ENCODE results near the gene GTF3C2. TPM values are rescaled to one million over a fixed set of nuclear protein-coding genes. Genes with fewer than 3 reads are reported as not detected.

The GTF3C2 gene
- total RNA-seq, 1 experiment from 2014 or later: 109 TPM

GRCh38 chr2:27380626-27381545 lies 24.3 kb upstream of the GTF3C2 start, which contains the start of gene ZNF513:
ZNF513 (minus strand) TSS chr2:27380734; CDS start chr2:27380526, 208 bp downstream.
- Histone ChIP-seq H3K79me1 (ENCODE audit: insufficient read depth, low read depth, low read length, poor library complexity, severe bottlenecking) (no peaks in the 10 kb centered on the region), H4K8ac (replicated peaks; ENCODE audit: insufficient read length, low read depth, low read length) (no peak within 1 kb of the TSS), H3K27me3 (ENCODE audit: insufficient read depth, low read length) (no peaks in the 10 kb centered on the region), H4K91ac (ENCODE audit: insufficient read length, low read depth, low read length) (no peak within 1 kb of the TSS), H2BK20ac (ENCODE audit: low read depth, low read length, poor library complexity, severe bottlenecking) (no peak within 1 kb of the TSS), H3K23ac (ENCODE audit: insufficient read length, low read depth, low read length) (no peak within 1 kb of the TSS), H2BK12ac (ENCODE audit: insufficient read length, low read depth, low read length) (peak within 1 kb of the TSS; percentile 38), H2AK5ac (ENCODE audit: insufficient read length, low read length) (no peak within 1 kb of the TSS), H3T11ph (ENCODE audit: low read length) (no peak within 1 kb of the TSS), H2AFZ (ENCODE audit: low read length) (no peak within 1 kb of the TSS), H3K4me2 (ENCODE audit: insufficient read depth, insufficient read length, low read length) (peak within 1 kb of the TSS; percentile 87), H4K20me1 (ENCODE audit: control insufficient read depth, insufficient read depth, insufficient read length) (no peaks in the 10 kb centered on the region), H3K27ac (ENCODE audit: insufficient read length, low read depth, low read length) (peak within 1 kb of the TSS; percentile 81), H3K79me2 (ENCODE audit: insufficient read depth, low read length) (no peaks in the 10 kb centered on the region), H4K5ac (ENCODE audit: insufficient read length, low read depth, low read length) (peak within 1 kb of the TSS; percentile 56), H3K18ac (ENCODE audit: insufficient read length, low read depth, low read length) (peak within 1 kb of the TSS; percentile 86), H3K9me3 (ENCODE audit: control insufficient read depth, low read depth, low read length) (no peaks in the 10 kb centered on the region), H3K23me2 (ENCODE audit: insufficient read length, low read depth, low read length, poor library complexity, severe bottlenecking) (peaks cover 12% of the 10 kb centered on the region), H3K14ac (ENCODE audit: insufficient read depth, low read length) (peak within 1 kb of the TSS; percentile 84), H2BK120ac (ENCODE audit: low read depth, low read length, poor library complexity, severe bottlenecking) (no peak within 1 kb of the TSS), H3K4me1 (ENCODE audit: insufficient read depth, low read length) (no peaks in the 10 kb centered on the region), H2BK5ac (ENCODE audit: insufficient read length, low read length) (peak within 1 kb of the TSS; percentile 18), H3K4ac (ENCODE audit: low read depth, low read length) (no peak within 1 kb of the TSS; the same call in 1 of the 2 replicates), H2BK15ac (ENCODE audit: low read depth, low read length) (no peak within 1 kb of the TSS), H3K9ac (ENCODE audit: extremely low read depth, insufficient read length, low read length) (peak within 1 kb of the TSS; percentile 84), H3K56ac (ENCODE audit: insufficient read length, low read depth, low read length) (no peak within 1 kb of the TSS)
- Mint-ChIP-seq H3K9me3 (no peaks in the 10 kb centered on the region), H3K36me3 (ENCODE audit: insufficient read depth in 1 of 3, low read depth in 3 of 3) (peaks cover 38 to 90% (median 77%) of the 10 kb centered on the region in 3 experiments; a peak in 6 of 7 replicates), H3K4me1 (peaks cover 19 to 27% of the 10 kb centered on the region in 2 experiments), H3K27ac (peak within 1 kb of the TSS; percentile 97 to 100 (median 99)), H3K4me3 (peak within 1 kb of the TSS; percentile 86 to 94), H3K27me3 (ENCODE audit: low read depth) (peaks cover 1% of the 10 kb centered on the region; the same call in 1 of the 2 replicates)
- WGBS (ENCODE audit: extremely low coverage, insufficient read length, low lambda C conversion rate): no CpG with 5 or more reads among the region's 67 CpGs
- DNase-seq: peak; percentile 98
- no peak for TF ChIP-seq CTCF (conservative IDR thresholded peaks at IDR 0.05)
